Hypothalamus (tissue), 51 donors: Measurements from ENCODE around the gene GALNTL6.

Source experiments
- DNase-seq, 51 donors: peaks; one replicate each; lab custom pipeline; 2025; lab: John Stamatoyannopoulos, UW

The GALNTL6 gene

GRCh38 chr4:172188248-172188988 is 375.2 kb downstream of the GALNTL6 start:
- no peak for DNase-seq

GRCh38 chr4:172202480-172203076 is 389.4 kb downstream of the GALNTL6 start:
- DNase-seq: no peak

DNA sequence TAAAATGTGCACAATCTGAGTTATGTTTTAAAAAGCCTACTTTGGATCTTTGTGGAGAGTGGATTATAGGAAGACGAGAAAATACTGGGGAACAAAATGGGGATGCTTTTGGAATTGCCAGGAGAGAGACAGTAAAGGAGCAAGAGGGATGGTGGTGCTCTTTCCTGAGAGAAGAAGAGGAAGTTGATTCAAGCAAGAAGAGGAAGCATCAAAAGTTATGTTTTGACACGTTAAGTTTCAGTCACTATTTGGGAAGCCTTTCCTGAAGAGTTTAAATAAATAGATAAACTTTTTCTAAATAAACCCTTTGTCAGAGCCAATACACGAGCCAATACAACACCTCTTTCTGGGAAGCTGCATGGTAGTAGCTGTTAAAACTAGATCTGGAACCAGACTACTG is 394.1 kb downstream of the GALNTL6 start:
- DNase-seq: no peak

GRCh38 chr4:172207886-172208285 is 394.7 kb downstream of the GALNTL6 start:
- DNase-seq: no peak

DNA sequence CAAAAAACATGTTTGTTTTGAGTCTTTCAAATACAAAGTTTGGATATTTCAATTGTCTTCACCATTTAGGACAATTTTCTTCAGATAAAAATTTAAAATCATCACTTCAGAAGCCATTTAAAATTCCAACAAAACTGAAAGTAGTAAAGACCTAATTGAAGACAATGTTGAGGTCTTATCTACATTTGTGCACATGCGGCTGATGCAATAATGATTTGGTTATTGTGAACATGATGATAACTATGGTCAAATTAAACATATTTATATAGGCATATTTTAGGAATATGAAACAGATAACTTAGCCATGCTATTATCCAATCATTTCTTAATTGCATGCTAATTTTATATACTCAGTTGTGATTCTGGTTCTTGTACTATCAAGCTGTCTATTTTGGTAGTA is 407.5 kb downstream of the GALNTL6 start:
- DNase-seq: no peak

DNA sequence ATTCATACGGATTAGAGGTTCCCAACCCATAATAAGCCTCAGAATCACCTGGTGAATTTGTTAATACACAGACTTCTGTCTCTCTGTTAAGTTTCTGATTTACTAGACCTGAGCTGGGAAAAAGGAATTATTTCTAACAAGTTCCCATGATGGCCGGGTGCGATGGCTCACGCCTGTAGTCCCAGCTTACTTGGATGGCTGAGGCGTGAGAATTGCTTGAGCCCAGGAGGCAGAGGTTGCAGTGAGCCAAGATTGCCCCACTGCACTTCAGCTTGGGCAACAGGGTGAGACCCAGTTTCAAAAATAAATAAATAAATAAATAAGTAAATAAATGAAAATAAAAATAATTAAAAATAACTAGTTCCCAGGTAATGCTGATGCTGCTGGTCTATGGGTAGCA is 412.3 kb downstream of the GALNTL6 start:
- DNase-seq: no peak

- DNase-seq: no peak
Measured at GRCh38 chr4:172232966-172233365, 419.8 kb downstream of the GALNTL6 start.

- no peak for DNase-seq
Measured at GRCh38 chr4:172243551-172243950, 430.3 kb downstream of the GALNTL6 start.

- peak in 1 of 51 donors; percentile 9 for DNase-seq
Measured at GRCh38 chr4:172245516-172245915, 432.3 kb downstream of the GALNTL6 start.

- DNase-seq: no peak
Measured at GRCh38 chr4:172253409-172253808, 440.2 kb downstream of the GALNTL6 start.

DNA sequence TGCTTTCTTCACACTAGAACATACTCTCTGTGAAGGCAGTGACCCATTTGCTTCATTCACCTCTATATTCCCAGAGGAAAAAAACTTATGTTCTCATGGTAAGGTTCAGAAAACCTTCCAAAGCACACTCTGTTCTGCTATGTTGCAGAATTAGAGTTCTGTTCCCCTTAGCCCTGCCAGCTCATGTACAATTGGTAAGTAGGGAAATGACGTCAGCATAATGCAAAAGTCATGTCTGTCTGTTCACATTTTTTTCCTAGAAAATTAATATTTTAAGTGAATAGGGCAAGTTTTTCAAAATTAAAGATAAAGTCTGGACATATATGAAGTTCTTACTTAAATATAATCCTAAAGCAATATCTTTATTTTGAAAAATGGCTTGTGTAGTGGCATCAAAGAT is 443.6 kb downstream of the GALNTL6 start:
- DNase-seq: no peak

- DNase-seq: no peak
Measured at GRCh38 chr4:172270397-172270796, 457.2 kb downstream of the GALNTL6 start.

- no peak for DNase-seq
Measured at GRCh38 chr4:172287117-172287516, 473.9 kb downstream of the GALNTL6 start.

DNA sequence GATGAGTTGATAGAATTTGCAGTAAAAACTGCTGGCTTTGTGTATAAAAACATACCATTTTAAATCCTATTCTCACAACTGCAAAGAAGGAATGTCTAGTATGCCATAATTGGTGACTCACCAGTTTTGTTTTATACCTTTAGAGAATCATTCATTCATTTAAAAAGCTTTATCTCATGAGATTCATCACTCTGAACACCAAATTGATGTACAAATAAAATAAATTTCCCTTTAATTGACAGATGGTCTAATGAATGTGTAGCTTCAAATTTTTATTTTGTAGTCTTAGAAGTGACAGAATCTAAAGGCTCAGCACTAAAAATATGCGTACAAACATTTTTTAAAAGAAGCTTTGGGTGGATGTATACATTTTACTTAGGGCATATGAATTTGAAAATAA is 492.5 kb downstream of the GALNTL6 start:
- no peak for DNase-seq

GRCh38 chr4:172308078-172308477 is 494.9 kb downstream of the GALNTL6 start:
- DNase-seq: no peak

- DNase-seq: no peak
Measured at GRCh38 chr4:172311682-172312081, 498.5 kb downstream of the GALNTL6 start.

GRCh38 chr4:172323288-172323687 is 510.1 kb downstream of the GALNTL6 start:
- DNase-seq: no peak

- DNase-seq: no peak
Measured at GRCh38 chr4:172344308-172344938, 531.2 kb downstream of the GALNTL6 start.

DNA sequence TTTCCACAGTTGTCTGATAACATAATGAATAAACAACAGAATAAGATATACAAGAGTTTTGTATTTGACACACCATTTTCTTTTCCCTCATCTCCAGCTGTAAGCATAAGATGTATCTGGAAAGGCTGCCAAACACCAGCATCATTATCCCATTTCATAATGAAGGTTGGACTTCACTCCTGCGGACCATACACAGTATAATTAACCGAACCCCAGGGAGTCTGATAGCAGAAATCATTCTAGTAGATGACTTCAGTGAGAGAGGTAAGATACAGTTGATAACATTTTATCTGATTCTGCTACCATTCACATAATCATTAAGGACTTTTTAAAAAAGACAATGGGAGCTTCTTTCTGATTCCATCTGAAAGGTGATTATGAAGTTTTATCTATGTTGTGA is 535.2 kb downstream of the GALNTL6 start:
- no peak for DNase-seq

- no peak for DNase-seq
Measured at GRCh38 chr4:172352356-172352755, 539.2 kb downstream of the GALNTL6 start.

DNA sequence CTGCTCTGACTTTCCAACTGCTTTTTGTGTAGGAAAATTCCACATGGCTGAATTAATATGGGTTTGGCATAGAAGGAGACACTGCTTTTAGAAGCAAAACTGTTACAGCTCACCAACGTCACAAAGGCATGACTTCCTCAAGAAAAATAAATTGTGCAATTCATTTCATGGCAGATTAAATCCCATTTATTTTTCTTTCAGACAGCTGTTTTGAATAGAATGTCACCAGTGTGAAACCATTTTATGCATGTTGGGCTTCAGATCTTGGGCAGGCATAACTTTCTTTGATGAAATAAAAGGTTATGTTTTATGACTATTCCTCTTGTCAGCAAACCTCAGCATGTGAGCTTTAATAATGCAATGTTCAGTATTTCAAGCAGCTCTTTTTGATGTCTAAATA is 542.8 kb downstream of the GALNTL6 start:
- no peak for DNase-seq

GRCh38 chr4:172357006-172357540 is 543.9 kb downstream of the GALNTL6 start:
- no peak for DNase-seq
